Measurements from ENCODE around the gene CA10. TPM values are rescaled to one million over a fixed set of nuclear protein-coding genes. Genes with fewer than 3 reads are reported as not detected.

CA10 gene
- total and polyA plus RNA-seq, 9 of the 15 experiments (the other 6 are each of a cell fraction or from before 2014, with no cell fraction given) = not detected

GRCh38 chr17:51819341-51820219 is 338.9 kb downstream of the CA10 start:
- Histone ChIP-seq H2AFZ (ENCODE audit: low read depth, low read length) (no peak overlapping the region), H3K36me3 (ENCODE audit: control insufficient read depth, insufficient read depth, low read length) (no peaks in the 10 kb centered on the region), H3K4me1 (replicated peaks in 1 of 2; ENCODE audit: control insufficient read depth in 2 of 2, insufficient read depth in 2 of 2, low read length in 2 of 2) (no peaks in the 10 kb centered on the region), H4K20me1 (replicated peaks; ENCODE audit: control insufficient read depth, insufficient read depth, low read length) (no peaks in the 10 kb centered on the region), H3K4me2 (ENCODE audit: insufficient read depth, low read length) (no peak overlapping the region), H3K79me2 (ENCODE audit: control insufficient read depth, insufficient read depth, low read length) (no peaks in the 10 kb centered on the region), H3K27ac (ENCODE audit: extremely low read depth, low read depth, low read length) (no peak overlapping the region), H3K9me3 (replicated peaks; ENCODE audit: control insufficient read depth, insufficient read depth, low read depth, low read length) (no peaks in the 10 kb centered on the region), H3K9me1 (ENCODE audit: control insufficient read depth, insufficient read depth, low read length) (no peaks in the 10 kb centered on the region), H3K9ac (ENCODE audit: insufficient read depth in 1 of 2, low read depth in 2 of 2, low read length in 2 of 2) (no peak overlapping the region), H3K4me3 (no peak overlapping the region), H3K27me3 (ENCODE audit: control insufficient read depth in 2 of 2, insufficient read depth in 2 of 2, low read length in 2 of 2) (no peaks in the 10 kb centered on the region)
- 0% methylated on average over 4 of the region's 6 CpGs for WGBS (ENCODE audit: insufficient coverage, low coverage, missing lambda C conversion rate)
- BruUV-seq (replicated peaks) = no TSS peak
- ChIA-PET POLR2A (interaction anchor here (0.7 kb wide), 1 partner anchor 377 kb away, joined by 4 read pairs; no protein-coding TSS in a partner anchor), CTCF (ENCODE audit: low intra/inter-chr PET ratio) (no interaction called here)
- in situ Hi-C loops (cut with MboI) (no loop called here), intact Hi-C loops (cut with micrococcal nuclease) (no loop called here)
- FAIRE-seq = no peak
- no peak for DNase-seq (ENCODE audit: extremely low read depth in 1 of 4, low spot score in 3 of 4)
- no peak for ATAC-seq
- TF ChIP-seq PYGO2 (tag; IDR thresholded peaks at IDR 0.05) = no peak
- TF ChIP-seq ZNF384 (IDR thresholded peaks at IDR 0.05; ENCODE audit: low read depth, low read length) = no peak
- TF ChIP-seq ZBED1 (IDR thresholded peaks at IDR 0.05) = no peak
- TF ChIP-seq OTX1 (CRISPR knock-in tag; IDR thresholded peaks at IDR 0.05) = no peak
- TF ChIP-seq SRSF9 (IDR thresholded peaks at IDR 0.05; ENCODE audit: borderline replicate concordance, low read depth, low read length) = no peak
- no peak for TF ChIP-seq RB1 (IDR thresholded peaks at IDR 0.05; ENCODE audit: low read depth)
- TF ChIP-seq ZBTB33 (CRISPR knock-in tag; IDR thresholded peaks at IDR 0.05) = no peak

Data from K562 (cell line).